Regular cardiac myocyte (primary cell): ENCODE data around the gene PI4KB. TPM values are rescaled to one million over a fixed set of nuclear protein-coding genes. Genes with fewer than 3 reads are reported as not detected.

Experiments
- total RNA-seq: library from RNA; depleted of rRNA; stranded (reverse); fragments of >200 nt; gene quantifications from 2 replicates; pipeline ENCODE4 v1.2.3, GENCODE V29; 2014

The PI4KB gene
- 42.0 and 95.1 TPM in 2 replicates for total RNA-seq

DNA sequence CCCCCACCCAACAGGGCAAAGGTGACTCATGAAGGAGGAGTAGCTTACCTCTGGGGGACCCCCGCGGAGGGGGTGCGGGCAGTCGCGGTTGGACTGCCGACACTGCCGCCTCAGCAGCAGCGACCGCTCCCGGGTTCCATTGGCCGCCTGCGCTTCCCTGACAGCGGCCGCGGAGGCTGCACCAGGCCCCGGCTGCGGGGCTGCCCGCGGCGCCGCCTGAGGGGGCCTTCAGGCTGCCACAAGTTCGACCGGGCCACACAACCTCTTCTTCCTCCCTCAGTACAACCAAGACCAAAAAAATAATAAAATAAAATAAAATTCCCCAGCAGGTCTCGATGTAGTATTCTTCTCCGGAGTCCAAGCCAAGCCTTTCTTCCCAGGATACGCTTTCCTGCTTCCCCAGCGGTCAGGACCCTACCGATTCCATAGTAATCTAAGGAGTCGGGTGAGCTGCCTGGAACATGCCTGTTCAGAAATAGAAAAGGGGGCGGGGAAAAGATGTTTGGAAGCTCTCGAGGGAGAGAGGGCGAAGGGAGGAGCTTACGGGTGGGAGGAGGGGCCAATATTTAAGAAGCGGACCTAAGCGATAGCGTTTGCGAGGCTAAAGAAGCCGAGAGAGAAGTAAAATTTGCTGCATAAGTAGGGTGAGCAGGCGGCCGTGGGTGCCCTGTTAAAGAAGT, at the start of gene PI4KB:
TSS of gene PI4KB (minus strand) at position 194 of the 680 bp plus-strand sequence. CDS start 10,935 bp downstream, outside the sequence.

DNA sequence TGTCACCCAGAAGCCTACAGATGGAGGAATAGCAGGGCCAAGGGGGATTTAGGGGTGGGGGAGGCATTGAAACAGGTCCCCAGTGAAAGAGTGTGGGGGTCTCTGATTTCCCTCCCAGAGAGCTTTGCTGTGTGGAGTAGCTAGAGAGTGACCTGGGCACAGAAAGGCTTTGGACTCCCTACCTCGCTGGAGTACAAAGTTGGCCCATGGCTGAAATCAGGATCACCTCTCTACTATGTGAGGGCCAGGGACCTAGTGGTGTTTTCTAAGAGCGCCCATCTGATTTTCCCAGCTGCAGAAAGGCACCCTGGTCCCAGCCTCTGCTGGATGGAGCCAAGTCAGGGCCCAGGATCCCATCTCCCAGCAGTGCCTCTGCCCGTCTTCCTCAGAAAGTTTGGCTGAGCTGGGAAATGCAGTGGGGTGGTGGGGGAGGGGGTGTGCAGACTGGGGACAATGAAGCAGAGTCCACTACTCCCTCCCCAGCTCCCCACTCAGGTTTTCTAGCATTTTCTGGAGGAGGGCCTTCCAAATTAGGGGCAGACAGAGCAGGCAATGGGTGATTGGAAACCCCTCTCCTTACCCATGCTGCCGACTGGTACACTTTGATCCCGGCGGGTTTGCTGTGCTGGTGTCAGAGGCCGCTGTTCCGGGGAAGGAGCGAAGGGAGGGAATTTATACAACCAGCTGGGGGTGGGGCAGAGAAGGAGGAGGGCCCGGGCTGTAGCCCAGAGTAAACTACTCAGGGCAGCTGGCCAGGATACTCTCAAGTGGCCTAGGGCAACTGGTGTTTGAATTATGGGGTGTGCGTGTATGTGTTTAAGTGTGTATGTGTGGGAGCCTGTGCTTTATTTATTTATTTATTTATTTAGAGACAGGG, 45.1 kb upstream of the PI4KB start, which contains the start of gene SELENBP1:
TSS of gene SELENBP1 (minus strand) at position 648 of the 877 bp plus-strand sequence. CDS start at position 584, 64 bp downstream.

DNA sequence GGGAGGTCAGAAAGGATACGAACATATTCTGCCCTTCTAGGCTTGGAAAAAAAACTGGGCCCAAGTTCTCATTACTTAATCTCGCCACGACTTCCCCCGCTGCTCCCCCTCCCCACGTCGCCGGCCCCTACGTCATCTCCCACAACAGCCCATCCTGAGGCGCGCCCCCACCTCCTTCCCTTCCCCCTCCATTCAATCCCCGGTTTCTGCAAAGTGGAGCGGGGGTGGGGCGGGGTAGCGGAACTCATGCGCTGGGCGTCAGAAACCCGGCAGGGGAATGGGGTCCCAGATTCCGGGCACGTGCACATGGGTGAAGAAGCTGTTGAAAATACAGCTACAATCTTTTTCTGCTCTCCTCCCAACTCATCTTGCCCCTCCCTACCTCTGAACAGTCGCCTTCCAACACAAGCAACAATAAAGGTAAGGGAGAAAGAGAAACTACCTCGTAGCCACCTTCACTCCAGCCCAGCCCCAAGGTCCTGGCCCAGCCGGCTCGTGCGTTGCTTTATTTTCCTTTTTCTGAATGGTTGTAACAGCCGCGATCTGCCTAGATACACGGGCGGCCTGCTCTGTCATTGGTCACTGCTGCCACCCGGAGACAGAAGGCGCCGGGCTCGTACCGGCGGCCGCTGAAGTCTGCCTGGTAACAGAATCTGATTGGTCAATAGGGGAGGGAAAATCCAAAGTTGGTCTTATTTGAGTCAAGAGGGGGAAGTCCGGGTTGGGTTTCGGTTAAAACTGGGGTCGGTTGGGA, 19.7 kb upstream of the PI4KB start, which contains the start of gene RFX5:
TSS of gene RFX5 (minus strand) at position 484 of the 754 bp plus-strand sequence. CDS start 932 bp downstream, outside the sequence.

DNA sequence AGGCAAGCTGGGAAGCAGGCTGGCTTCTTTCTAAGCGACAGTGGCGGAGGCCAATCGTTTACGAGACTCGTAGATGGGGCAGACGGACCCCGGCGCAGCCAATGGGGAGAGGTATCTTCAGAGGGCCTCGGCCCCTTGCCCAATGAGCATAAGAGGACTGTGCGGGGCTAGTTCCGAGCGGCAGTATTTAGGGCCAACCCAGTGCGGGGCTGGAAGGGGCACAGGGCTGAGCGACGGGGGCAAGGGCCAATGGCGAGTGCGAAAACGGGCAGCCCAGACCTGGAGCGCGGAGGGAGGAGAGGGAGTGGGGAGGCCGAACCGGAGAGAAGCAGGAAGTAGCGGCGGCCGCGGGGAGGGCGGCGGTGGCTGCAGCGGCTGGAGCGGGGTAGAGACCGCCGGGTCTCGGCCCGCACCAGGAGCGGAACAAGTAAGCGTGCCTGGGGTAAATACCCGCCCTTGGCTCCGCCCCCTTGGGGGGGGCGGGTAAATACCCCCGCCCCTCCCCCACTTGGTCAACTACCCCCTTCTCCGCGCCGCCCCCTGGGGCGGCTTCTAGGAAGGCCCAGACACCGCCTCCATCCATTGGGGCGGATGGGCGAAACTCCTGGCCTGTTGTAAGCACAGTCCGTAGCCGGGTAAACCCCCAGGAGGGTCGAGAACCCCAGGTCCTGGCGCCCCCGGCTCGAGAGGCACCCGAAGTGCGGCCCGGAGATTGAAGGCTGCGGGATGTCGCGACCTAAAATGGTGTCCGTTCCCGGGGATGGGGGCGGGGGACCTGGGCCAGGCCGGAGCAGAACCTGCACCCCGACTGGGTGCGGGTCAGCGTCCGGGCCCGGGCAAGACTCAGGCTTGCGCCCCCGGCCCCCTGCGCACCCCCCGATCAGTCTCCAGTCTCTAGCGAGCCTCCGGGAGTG, 45.0 kb downstream of the PI4KB start, which contains the start of gene ZNF687:
TSS of gene ZNF687 (plus strand) at position 331 of the 914 bp plus-strand sequence. CDS start 3,993 bp downstream, outside the sequence.

DNA sequence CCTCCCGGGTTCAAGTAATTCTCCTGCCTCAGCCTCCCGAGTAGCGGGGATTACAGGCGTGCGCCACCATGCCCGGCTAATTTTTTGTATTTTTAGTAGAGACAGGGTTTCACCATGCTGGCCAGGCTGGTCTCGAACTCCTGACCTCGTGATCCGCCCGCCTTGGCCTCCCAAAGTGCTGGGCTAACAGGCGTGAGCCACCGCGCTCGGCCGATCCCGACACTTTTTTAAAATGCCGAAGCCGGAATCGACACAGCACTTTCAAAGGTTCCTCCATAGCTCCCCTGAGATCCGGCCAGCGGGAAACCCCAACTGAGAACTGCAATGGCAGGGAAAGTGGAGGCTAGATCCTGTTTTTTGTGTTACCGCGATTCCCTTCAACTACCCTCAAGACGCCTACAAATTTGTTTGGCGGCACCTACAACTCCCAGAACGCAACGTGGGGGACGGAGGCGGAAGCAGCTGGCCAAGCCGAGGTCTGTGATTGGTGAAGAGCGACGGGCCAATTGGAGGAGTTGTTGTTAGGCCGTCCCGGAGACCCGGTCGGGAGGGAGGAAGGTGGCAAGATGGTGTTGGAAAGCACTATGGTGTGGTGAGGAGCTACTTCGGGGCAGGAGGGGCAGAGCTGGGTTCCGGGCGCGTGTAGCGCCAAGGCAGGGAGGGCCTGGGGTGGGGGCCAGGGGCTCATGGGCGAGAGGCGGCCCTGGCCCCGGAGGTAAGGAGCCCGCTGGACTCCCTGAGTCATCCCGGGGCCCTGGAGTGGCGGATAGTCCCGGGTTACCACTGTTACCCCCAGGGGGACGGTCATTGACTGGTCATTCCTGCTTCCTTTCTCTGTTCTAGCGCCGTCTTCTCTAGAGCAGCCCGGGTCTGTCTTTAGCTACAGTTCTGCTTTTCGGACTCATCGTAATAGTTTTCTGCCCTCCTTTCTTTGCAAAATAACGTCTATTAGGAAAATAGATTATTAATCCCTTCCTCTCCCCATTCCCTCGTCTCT, 72.7 kb downstream of the PI4KB start, which contains the start of gene PSMD4:
TSS of gene PSMD4 (plus strand) at position 518 of the 997 bp plus-strand sequence. CDS start at position 567, 49 bp downstream.

Other genes with a start within 250 kb of the PI4KB start
- 1.1 and 1.3 TPM in 2 replicates for gene SEMA6C, start 180.8 kb downstream of the PI4KB start, total RNA-seq
- not detected in 2 replicates for gene TNFAIP8L2, start 170.8 kb downstream of the PI4KB start, total RNA-seq
- 3.9 and 6.7 TPM in 2 replicates for gene LYSMD1, start 161.5 kb downstream of the PI4KB start, total RNA-seq
- 20.1 and 25.7 TPM in 2 replicates for gene SCNM1, start 161.3 kb downstream of the PI4KB start, total RNA-seq
- 0.19 TPM in 1 of 2 replicates, not detected in the other for gene TMOD4, start 151.4 kb downstream of the PI4KB start, total RNA-seq
- gene VPS72, start 137.2 kb downstream of the PI4KB start, total RNA-seq = 37.2 and 53.1 TPM in 2 replicates
- gene PIP5K1A, start 128.9 kb downstream of the PI4KB start, total RNA-seq = 54.7 and 58.3 TPM in 2 replicates
- 194 and 281 TPM in 2 replicates for gene PSMD4, start 72.7 kb downstream of the PI4KB start, total RNA-seq
- gene ZNF687, start 45.1 kb downstream of the PI4KB start, total RNA-seq = 7.1 and 7.6 TPM in 2 replicates
- gene RFX5, start 19.8 kb upstream of the PI4KB start, total RNA-seq = 33.9 and 47.4 TPM in 2 replicates
- 18.8 and 19.7 TPM in 2 replicates for gene SELENBP1, start 45.3 kb upstream of the PI4KB start, total RNA-seq
- 311 and 442 TPM in 2 replicates for gene PSMB4, start 72.2 kb upstream of the PI4KB start, total RNA-seq
- 10.5 and 12.4 TPM in 2 replicates for gene POGZ, start 132.1 kb upstream of the PI4KB start, total RNA-seq
- gene CGN, start 184.0 kb upstream of the PI4KB start, total RNA-seq = under 0.01 and 0.19 TPM in 2 replicates
- 7.7 and 11.3 TPM in 2 replicates for gene TUFT1, start 212.9 kb upstream of the PI4KB start, total RNA-seq